ENCODE data around the gene OSMR.

Gene OSMR

DNA sequence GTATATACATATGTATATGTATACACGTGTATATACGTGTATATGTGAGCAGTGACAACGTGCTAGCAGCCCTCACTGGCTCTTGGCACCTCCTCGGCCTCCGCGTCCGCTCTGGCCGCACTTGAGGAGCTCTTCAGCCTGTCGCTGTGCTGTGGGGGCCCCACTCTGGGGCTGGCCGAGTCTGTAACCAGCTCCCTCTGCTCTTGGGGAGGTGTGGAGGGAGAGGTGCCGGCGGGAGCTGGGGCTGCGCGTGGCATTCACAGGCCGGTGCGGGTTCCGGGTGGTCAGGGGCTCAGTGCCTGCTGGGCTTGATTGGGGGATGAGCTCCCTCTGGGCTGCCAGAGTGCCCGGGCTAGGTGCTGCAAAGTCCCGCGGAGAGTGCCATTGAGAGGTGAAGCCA is 24.1 kb upstream of the OSMR start:
- Histone ChIP-seq H3K4me3 (ENCODE audit: severe bottlenecking) (no peak overlapping the region), H3K36me3 (ENCODE audit: low read depth) (peaks cover 24% of the 10 kb centered on the region), H3K27ac (ENCODE audit: poor library complexity, severe bottlenecking) (no peak overlapping the region), H3K4me1 (ENCODE audit: insufficient read depth, poor library complexity, severe bottlenecking) (peaks cover 23% of the 10 kb centered on the region), H3K9me3 (ENCODE audit: severe bottlenecking) (no peaks in the 10 kb centered on the region), H3K27me3 (ENCODE audit: insufficient read depth, poor library complexity, severe bottlenecking) (no peaks in the 10 kb centered on the region)
- ATAC-seq (ENCODE audit: low read depth) (no peak), DNase-seq (ENCODE audit: low spot score) (no peak)
- TF ChIP-seq, protein P1, sequence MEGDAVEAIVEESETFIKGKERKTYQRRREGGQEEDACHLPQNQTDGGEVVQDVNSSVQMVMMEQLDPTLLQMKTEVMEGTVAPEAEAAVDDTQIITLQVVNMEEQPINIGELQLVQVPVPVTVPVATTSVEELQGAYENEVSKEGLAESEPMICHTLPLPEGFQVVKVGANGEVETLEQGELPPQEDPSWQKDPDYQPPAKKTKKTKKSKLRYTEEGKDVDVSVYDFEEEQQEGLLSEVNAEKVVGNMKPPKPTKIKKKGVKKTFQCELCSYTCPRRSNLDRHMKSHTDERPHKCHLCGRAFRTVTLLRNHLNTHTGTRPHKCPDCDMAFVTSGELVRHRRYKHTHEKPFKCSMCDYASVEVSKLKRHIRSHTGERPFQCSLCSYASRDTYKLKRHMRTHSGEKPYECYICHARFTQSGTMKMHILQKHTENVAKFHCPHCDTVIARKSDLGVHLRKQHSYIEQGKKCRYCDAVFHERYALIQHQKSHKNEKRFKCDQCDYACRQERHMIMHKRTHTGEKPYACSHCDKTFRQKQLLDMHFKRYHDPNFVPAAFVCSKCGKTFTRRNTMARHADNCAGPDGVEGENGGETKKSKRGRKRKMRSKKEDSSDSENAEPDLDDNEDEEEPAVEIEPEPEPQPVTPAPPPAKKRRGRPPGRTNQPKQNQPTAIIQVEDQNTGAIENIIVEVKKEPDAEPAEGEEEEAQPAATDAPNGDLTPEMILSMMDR (IDR thresholded peaks at IDR 0.05; ENCODE audit: poor library complexity, severe bottlenecking), result no peak

DNA sequence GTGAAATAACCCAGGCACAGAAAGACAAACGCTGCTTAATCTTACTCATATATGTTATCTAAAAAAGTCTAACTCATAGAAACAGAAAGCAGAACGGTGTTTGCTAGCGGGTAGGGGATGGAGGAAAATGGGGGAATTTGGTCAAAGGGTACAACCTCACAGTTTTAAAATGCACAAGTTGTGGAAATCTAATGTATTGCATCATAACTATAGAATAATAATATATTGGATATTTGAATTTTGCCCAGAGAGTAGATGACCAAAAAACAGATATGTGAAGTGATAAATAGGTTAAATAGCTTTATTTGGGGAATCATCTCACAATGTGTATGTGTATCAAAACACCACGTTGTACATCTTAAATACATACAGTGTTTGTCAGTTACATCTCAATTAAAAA is 22.3 kb upstream of the OSMR start:
- TF ChIP-seq, protein P1 (IDR thresholded peaks at IDR 0.05; ENCODE audit: poor library complexity, severe bottlenecking), result no peak
- Histone ChIP-seq H3K36me3 (ENCODE audit: low read depth) (peaks cover 36% of the 10 kb centered on the region), H3K27ac (ENCODE audit: poor library complexity, severe bottlenecking) (no peak overlapping the region), H3K27me3 (ENCODE audit: insufficient read depth, poor library complexity, severe bottlenecking) (no peaks in the 10 kb centered on the region), H3K9me3 (ENCODE audit: severe bottlenecking) (no peaks in the 10 kb centered on the region), H3K4me1 (ENCODE audit: insufficient read depth, poor library complexity, severe bottlenecking) (peaks cover 21% of the 10 kb centered on the region), H3K4me3 (ENCODE audit: severe bottlenecking) (no peak overlapping the region)
- ATAC-seq (ENCODE audit: low read depth), result no peak
- no peak for DNase-seq (ENCODE audit: low spot score)

DNA sequence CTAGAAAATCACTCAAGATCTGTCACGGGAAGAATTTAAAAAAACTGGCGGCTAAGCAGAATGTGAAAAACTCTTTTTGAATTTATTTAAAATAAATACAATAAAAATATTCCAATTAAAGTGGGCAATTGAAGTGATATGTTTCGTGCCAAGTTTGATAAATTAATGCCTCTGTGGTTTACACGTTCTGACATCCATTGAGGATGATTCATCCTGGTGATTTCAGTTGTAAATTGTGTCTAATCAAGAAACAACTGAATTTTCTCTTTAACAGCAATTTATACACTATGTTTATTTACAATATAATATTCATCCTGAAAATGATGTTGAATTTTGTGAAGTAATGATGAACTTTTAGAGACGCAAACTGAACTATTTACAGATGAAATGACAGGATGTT is 21.0 kb upstream of the OSMR start:
- H3K4me1 ChIP-seq (ENCODE audit: insufficient read depth, poor library complexity, severe bottlenecking), result peaks cover 21% of the 10 kb centered on the region
- peak overlapping the region; percentile 38 for H3K27ac ChIP-seq (ENCODE audit: poor library complexity, severe bottlenecking)
- no peaks in the 10 kb centered on the region for H3K27me3 ChIP-seq (ENCODE audit: insufficient read depth, poor library complexity, severe bottlenecking)
- no peak for DNase-seq (ENCODE audit: low spot score)
- H3K4me3 ChIP-seq (ENCODE audit: severe bottlenecking), result no peak overlapping the region
- no peaks in the 10 kb centered on the region for H3K9me3 ChIP-seq (ENCODE audit: severe bottlenecking)
- no peak for ATAC-seq (ENCODE audit: low read depth)
- H3K36me3 ChIP-seq (ENCODE audit: low read depth), result peaks cover 36% of the 10 kb centered on the region
- TF ChIP-seq, protein P1 (IDR thresholded peaks at IDR 0.05; ENCODE audit: poor library complexity, severe bottlenecking), result no peak

DNA sequence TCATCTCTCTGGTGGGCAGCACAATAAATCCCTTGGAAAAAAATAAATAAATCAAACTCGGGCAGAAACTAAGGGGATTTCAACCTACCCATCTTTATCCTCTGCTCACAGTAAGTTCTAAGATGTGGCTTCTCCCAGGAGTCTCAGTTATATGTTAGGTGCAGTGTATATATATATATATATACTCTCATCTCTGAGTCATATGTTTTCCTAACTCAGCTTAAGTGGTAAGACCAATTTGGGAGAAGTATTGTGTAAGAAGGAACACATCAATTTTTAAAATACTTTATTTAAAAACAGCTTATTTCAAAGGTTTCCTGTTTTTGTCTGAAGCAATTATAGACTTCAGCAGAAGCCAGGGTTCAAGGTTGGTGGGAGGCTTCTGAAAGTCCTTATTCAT is 20.3 kb upstream of the OSMR start:
- Histone ChIP-seq H3K9me3 (ENCODE audit: severe bottlenecking) (no peaks in the 10 kb centered on the region), H3K27me3 (ENCODE audit: insufficient read depth, poor library complexity, severe bottlenecking) (no peaks in the 10 kb centered on the region), H3K36me3 (ENCODE audit: low read depth) (peaks cover 36% of the 10 kb centered on the region), H3K27ac (ENCODE audit: poor library complexity, severe bottlenecking) (peak overlapping the region; percentile 38), H3K4me3 (ENCODE audit: severe bottlenecking) (no peak overlapping the region), H3K4me1 (ENCODE audit: insufficient read depth, poor library complexity, severe bottlenecking) (peaks cover 27% of the 10 kb centered on the region)
- ATAC-seq (ENCODE audit: low read depth) (peak; percentile 72), DNase-seq (ENCODE audit: low spot score) (no peak)
- TF ChIP-seq, protein P1 (IDR thresholded peaks at IDR 0.05; ENCODE audit: poor library complexity, severe bottlenecking), result no peak

DNA sequence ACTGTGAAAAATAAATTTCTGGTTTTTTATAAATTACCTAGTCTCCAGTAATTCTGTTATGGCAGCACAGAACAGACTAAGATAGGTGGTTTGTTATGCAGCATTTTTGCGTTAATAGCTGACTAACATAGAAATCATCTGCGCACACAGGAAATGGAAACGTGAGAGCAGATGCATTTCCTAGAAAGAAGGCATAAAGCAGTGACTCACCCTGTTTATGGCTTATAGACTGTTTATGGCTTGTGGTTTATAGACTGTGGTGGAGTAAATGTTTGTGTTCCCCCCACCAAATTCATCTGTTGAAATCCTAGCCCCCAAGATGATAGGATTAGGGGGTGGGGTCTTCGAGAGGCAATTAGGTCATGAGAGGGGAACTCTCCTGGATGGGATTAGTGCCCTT is 18.3 kb upstream of the OSMR start:
- H3K36me3 ChIP-seq (ENCODE audit: low read depth), result peaks cover 30% of the 10 kb centered on the region
- no peak overlapping the region for H3K4me3 ChIP-seq (ENCODE audit: severe bottlenecking)
- no peaks in the 10 kb centered on the region for H3K9me3 ChIP-seq (ENCODE audit: severe bottlenecking)
- H3K27ac ChIP-seq (ENCODE audit: poor library complexity, severe bottlenecking), result peak overlapping the region; percentile 38
- H3K27me3 ChIP-seq (ENCODE audit: insufficient read depth, poor library complexity, severe bottlenecking), result no peaks in the 10 kb centered on the region
- ATAC-seq (ENCODE audit: low read depth), result peak; percentile 10; the same call in 1 of the 3 replicates
- H3K4me1 ChIP-seq (ENCODE audit: insufficient read depth, poor library complexity, severe bottlenecking), result peaks cover 44% of the 10 kb centered on the region
- TF ChIP-seq, protein P1 (IDR thresholded peaks at IDR 0.05; ENCODE audit: poor library complexity, severe bottlenecking), result no peak
- no peak for DNase-seq (ENCODE audit: low spot score)
